Stimulated activated CD4-positive, alpha-beta T cell treated with anti-CD3 and anti-CD28 coated beads, Interleukin-12 subunit alpha, Interleukin-12 subunit beta, amount 100 ng/mL, for 24 hours (primary cell): ENCODE results near the gene HSPBP1.

Experiments used
- DNase-seq, 2 experiments: peaks; one replicate each; pipeline ENCODE4 v3.0.0-alpha.2; 2020; ENCODE audit warnings: low read depth in 2 of 2

HSPBP1 gene

GRCh38 chr19:55255618-55256423 lies 24.1 kb downstream of the HSPBP1 start:
- DNase-seq: peak in 1 of 2 experiments; percentile 58

GRCh38 chr19:55254625-55254977 lies 25.3 kb downstream of the HSPBP1 start:
- DNase-seq: no peak

- peak in 1 of 2 experiments; percentile 42 for DNase-seq
These were observed 25.9 kb downstream of the HSPBP1 start for GRCh38 chr19:55253842-55254624.

DNA sequence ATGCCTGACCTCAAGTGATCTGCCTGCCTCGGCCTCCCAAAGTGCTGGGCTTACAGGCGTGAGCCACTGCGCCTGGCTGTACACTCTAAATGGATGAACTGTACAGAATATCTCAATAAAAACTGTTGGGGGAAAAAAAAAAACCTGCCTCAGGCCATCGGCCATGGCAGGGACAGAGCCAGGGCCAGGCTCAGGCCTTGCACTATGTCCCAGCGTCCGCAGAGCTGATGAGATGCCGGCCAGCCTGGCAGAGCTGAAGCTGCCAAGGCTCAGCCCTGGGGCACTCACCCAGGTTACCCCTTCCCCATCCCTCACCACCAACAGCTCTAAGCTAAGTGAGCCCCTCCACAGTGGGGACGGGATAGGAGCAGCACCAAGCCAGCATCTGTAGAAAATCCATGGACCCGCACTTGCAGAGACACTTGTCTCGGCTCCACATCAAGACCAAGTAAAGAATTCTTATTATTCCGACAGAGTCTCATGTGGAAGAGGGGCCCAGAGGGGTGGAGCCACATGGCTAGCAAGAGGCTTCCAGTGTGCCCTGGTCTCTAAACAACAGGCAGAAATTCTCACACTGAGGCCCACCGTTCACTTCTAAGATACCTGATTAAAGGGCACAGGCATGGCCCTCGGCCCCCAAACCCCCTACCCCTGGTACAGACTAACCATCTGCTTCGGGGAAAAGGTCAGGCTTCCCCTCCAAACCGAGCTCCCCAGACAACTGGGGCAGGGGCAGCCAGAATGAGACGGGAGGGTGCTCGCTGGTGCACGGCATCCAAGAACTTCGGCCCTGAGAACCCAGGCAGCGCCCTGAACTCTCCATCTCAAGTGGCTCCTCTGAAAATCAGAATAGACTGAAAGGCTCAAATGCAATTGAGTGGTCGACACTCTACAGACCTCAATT lies 26.9 kb downstream of the HSPBP1 start:
- no peak for DNase-seq

DNA sequence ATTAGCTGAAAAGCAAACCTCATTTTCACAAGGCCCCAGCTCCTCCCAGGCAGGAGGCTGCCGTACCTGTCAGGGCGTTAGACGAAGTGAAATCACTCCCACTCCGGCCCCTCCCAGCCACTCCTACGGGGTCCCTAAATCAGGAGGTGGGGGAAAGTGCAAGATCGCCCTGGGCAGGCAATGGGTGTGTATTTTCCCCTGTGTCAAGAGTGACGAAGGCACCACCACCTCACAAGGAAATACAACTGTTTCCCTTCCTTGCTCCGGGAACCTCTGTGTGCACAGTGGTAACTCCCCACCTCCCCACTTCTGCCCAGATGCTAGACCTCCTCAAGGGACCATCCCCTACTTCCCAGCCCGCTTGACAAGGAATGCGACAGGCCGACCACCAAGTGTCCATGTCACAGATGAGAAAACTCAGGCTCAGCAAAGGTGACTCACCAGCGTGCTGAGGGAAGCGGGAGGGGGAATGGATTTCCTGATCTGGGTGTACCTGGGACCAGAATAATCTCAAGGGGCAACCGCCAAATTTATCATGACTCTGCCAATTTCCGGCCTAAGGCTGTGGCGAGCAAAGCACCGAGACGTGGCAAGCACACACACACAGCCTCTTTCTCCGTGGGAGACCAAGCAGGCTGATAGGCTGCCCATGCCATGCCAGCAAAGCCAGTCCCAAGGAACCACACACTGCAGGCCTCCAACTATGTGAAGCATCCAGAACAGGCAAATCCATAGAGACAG lies 28.4 kb downstream of the HSPBP1 start:
- peak in 1 of 2 experiments; percentile 39 for DNase-seq

- DNase-seq: no peak
These were observed 29.5 kb downstream of the HSPBP1 start for GRCh38 chr19:55250262-55251036.

DNA sequence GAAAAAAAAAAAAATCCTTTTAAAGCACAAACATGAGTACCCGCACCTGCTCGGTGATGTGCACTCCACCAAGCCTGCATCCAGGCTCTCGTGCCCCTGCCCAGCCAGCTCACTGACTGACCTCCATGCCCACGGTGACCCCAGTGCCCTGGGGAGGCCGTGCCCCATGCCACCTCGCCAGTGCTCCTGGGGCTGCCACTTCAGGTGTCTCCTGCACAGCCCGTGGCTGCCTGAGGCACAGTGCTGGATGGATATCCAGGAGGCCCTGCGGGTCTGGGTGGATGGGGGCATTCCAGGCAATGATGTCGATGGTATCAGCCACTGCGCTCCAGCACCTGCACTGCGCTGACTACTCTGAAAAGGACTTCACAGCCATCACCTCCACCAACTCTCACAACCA lies 30.1 kb downstream of the HSPBP1 start:
- DNase-seq: no peak

DNA sequence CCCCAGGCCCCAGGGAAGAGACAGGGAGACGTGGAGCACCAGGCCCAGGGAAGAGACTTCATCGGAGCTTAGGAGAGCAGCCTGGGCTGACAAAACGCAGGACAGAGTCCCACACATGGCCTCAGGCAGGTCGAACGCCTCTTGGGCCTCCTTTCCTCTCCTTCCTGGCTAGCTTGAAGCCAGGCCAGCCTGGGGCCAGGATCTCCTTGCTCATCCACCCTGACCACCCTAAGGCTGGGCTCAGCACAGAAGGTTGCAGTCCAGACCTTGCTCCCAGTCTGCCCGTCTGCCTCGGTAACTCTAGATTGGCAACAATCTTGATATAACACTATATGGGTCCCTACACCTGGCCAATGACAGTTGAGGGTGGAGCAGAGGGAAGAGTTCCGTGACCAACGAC lies 31.2 kb downstream of the HSPBP1 start:
- no peak for DNase-seq

- no peak for DNase-seq
These were observed 31.7 kb downstream of the HSPBP1 start for GRCh38 chr19:55248166-55248675.

- DNase-seq: no peak
These were observed 32.2 kb downstream of the HSPBP1 start for GRCh38 chr19:55247621-55248099.

DNA sequence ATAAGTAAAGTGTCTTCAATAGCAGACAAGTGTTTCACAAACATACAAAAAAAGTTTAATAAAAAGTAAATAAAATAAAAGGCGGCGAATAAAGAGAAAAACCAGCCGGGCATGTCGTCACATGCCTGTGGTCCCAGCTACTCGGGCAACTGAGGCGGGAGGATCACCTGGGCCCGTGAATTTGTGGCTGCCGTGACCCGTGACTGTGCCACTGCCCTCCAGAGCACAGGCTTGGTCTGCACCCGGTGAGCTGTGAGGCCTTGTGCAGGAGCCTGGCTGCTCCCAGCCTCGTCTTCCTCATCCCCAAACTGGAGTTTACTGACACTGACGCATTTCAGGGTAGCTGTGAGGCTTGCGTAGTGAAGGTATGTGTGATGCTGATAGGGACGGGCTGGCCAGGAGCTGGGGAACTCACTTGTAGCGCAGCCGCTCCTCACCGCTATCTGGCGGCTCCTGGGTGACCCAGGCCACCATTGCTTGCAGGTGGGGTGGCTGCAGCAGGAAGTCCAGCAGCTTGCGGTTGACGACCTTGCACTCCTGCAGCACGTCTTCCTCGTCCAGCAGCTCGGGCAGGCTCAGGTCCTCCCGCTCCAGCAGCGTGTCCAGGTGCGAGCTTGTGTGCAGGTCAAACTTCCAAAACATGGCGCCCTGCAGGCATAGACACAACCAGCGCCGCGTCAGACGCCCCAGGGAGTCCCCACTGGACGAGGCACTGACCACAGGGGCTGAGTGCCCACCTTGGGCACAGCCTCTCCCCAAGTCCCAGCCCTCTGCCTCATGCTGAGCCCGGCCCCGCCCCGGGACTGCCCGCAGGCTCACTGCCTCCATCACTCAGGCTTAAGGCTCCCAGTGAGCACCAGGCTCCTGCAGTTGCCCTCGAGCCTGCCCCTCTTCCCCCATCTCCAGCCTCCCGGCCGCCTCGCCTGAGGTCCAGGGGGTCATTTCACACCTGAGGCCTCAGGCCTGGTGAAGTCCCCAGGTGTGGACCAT lies 33.2 kb downstream of the HSPBP1 start:
- DNase-seq: no peak

DNA sequence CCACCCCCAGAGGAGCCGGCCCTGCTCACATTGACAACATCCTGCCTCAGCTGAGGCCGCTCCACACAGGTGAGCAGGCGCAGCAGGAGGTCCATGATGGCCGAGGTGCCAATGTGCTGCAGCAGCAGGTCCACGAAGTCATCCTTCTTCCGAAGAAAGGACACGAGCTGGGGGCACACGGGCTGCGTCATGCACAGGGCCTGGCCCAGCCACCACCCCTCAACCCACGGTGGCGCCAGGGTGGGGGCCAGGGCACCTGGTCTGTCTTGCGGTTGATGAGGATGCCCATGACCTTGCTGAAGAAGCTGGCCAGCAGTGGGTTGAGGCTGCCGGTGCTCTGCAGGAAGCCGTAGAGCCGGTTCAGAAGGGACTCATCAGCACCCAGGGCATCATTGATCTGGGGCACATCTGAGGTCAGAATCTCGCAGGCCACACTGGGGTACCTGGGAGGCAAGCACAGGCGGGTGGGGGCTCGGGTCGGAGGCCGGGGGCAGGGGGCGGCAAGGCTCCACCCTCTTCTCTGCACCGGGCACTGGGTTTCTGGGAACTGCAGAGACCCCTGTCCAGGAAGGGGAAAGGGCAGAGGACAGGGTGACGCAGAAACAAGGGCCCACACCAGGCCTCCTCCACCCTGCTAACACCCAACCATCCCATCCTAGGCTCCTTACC lies 34.5 kb downstream of the HSPBP1 start:
- DNase-seq: no peak

GRCh38 chr19:55244004-55244680 lies 35.8 kb downstream of the HSPBP1 start:
- no peak for DNase-seq

GRCh38 chr19:55242517-55242916 lies 37.4 kb downstream of the HSPBP1 start:
- DNase-seq: no peak

DNA sequence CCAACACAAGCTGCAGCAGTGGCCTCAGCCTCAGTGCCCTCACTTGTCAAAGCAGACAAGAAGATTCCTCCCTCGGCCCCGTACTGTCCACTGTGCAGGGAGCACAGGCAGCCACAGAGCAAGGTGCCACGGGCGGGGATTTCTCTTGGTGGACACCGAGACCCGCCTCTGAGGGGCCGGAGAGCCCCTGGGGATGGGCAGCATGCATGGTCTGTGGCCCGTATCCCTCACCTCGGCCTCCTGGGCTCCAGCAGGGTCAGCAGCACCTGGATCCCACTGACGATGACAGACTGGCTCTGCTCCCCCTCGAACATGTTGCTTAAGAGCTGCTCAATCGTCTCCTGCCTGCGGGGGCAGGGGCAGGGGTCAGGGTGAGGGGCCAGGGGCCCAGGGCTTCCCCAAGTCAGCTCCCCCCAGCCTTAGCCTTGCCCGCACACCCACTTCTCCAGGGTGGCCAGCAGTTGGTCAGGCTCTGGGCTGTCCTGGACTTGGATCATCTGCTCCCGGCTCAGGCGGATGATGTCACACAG lies 37.9 kb downstream of the HSPBP1 start:
- DNase-seq: no peak

DNA sequence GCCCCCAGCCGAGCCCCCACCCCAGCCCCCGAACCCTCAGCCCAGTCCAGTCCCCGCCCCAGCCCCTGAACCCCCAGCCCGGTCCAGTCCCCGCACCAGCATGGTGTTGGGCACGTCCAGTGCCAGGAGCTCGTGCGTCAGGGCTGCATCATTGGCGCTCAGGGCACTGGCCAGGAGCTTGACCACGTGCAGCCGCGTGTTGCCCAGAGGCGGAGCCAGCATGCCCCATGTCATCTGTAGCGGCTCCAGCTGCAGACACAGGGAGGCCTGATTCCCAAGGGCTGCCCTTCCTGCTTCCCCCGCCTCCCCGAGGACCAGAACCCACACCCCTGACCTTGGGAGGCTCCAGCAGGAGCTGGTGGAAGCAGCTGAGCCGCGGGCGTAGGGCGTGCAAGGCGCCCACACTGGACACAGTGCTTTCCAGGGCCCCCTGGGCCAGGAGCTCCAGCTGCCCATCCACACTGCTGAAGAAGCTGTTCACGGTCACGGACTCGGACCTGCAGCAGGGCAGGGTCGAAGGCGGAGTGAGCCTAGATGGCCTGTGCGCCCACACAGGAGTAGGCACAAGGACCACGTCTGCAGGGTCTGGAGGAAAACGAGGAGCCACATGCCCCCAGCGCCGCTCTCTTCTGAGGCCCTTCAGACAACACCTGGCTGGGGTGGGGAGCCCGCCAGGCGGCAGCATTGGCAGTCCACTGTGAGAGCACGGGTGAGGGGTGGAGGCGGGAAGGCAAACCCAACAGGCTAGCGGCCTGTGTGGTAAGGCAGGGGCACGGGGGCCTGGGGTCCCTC lies 38.6 kb downstream of the HSPBP1 start:
- DNase-seq: no peak

DNA sequence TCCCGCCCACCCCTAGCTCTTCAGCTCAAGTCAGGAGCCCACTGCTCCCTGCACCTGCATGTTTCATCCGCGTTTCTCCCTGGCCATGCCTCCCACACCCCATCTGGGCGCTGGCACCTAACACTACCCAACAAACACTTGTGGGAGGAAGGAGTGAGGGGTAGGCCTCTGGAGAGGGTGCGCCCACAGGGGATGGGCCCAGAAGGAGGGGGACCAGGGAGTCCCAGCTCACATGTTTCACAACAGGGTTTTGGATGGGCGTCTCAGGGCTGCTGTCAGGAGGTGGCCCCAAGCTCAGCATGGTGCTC lies 39.2 kb downstream of the HSPBP1 start:
- no peak for DNase-seq
